Fibroblast of mammary gland (primary cell): ENCODE results near the gene CSNK2A1.

Experiments used
- DNase-seq: peaks from one replicate; pipeline ENCODE4 v3.0.0-alpha.2; 2010; ENCODE audit warnings: low read depth
- H3K4me3 ChIP-seq: 2 replicates; pipeline ENCODE4 v1.5.1; 2011; ENCODE audit warnings: low read depth, mild to moderate bottlenecking, low read length, moderate library complexity; ENCODE audit not compliant: control insufficient read depth
- CTCF ChIP-seq: conservative IDR thresholded peaks from 2 replicates; pipeline ENCODE4 v1.5.1; 2011; ENCODE audit warnings: low read depth, low read length, inconsistent platforms; ENCODE audit not compliant: control insufficient read depth, insufficient read depth

The CSNK2A1 gene

GRCh38 chr20:564192-564591, 20.6 kb upstream of the CSNK2A1 start:
- H3K4me3 ChIP-seq, result no peak overlapping the region
- no peak for TF ChIP-seq CTCF
- DNase-seq, result no peak

GRCh38 chr20:563187-563586, 19.6 kb upstream of the CSNK2A1 start:
- H3K4me3 ChIP-seq, result no peak overlapping the region
- no peak for DNase-seq
- TF ChIP-seq CTCF, result no peak

GRCh38 chr20:562232-562897, 18.8 kb upstream of the CSNK2A1 start:
- H3K4me3 ChIP-seq, result no peak overlapping the region
- no peak for TF ChIP-seq CTCF
- DNase-seq, result no peak

- H3K4me3 ChIP-seq, result no peak overlapping the region
- peak; percentile 72 for DNase-seq
- TF ChIP-seq CTCF, result peak; percentile 100
These were observed 18.0 kb upstream of the CSNK2A1 start for GRCh38 chr20:561437-562231.

- no peak for DNase-seq
- TF ChIP-seq CTCF, result no peak
These were observed 17.1 kb upstream of the CSNK2A1 start for GRCh38 chr20:560680-561079.

GRCh38 chr20:558117-558516, 14.5 kb upstream of the CSNK2A1 start:
- no peak for TF ChIP-seq CTCF
- no peak for DNase-seq
- H3K4me3 ChIP-seq, result no peak overlapping the region

More at GRCh38 chr20:560680-561079, 17.1 kb upstream of the CSNK2A1 start:
- no peak overlapping the region for H3K4me3 ChIP-seq
